Midbrain (tissue), 1 donor: ENCODE data around the gene LRIG1.

Source experiments
- DNase-seq: peaks from one replicate; lab custom pipeline; 2025; lab: John Stamatoyannopoulos, UW

Gene LRIG1

GRCh38 chr3:66502981-66503380 lies 2.2 kb upstream of the LRIG1 start:
- DNase-seq: no peak

GRCh38 chr3:66502245-66502874 lies 1.5 kb upstream of the LRIG1 start:
- no peak for DNase-seq

- no peak for DNase-seq
These were observed 842 bp upstream of the LRIG1 start for GRCh38 chr3:66501483-66502244.

GRCh38 chr3:66499881-66500575 lies 794 bp downstream of the LRIG1 start:
- DNase-seq: no peak

- DNase-seq: no peak
These were observed 1.9 kb downstream of the LRIG1 start for GRCh38 chr3:66498687-66499621.

GRCh38 chr3:66497985-66498671 lies 2.7 kb downstream of the LRIG1 start:
- DNase-seq: no peak

- DNase-seq: no peak
These were observed 3.4 kb downstream of the LRIG1 start for GRCh38 chr3:66497288-66497984.

- no peak for DNase-seq
These were observed 4.1 kb downstream of the LRIG1 start for GRCh38 chr3:66496746-66497145.

GRCh38 chr3:66496301-66496700 lies 4.5 kb downstream of the LRIG1 start:
- no peak for DNase-seq

GRCh38 chr3:66495668-66496045 lies 5.2 kb downstream of the LRIG1 start:
- DNase-seq: no peak

- no peak for DNase-seq
These were observed 5.7 kb downstream of the LRIG1 start for GRCh38 chr3:66494959-66495667.

GRCh38 chr3:66493458-66494099 lies 7.2 kb downstream of the LRIG1 start:
- DNase-seq: no peak

GRCh38 chr3:66492672-66493071 lies 8.2 kb downstream of the LRIG1 start:
- no peak for DNase-seq

- no peak for DNase-seq
These were observed 8.8 kb downstream of the LRIG1 start for GRCh38 chr3:66492071-66492470.

- no peak for DNase-seq
These were observed 9.8 kb downstream of the LRIG1 start for GRCh38 chr3:66490984-66491383.

- DNase-seq: no peak
These were observed 10.6 kb downstream of the LRIG1 start for GRCh38 chr3:66490214-66490613.

- no peak for DNase-seq
These were observed 11.2 kb downstream of the LRIG1 start for GRCh38 chr3:66489581-66489980.

- DNase-seq: no peak
These were observed 11.7 kb downstream of the LRIG1 start for GRCh38 chr3:66489115-66489514.

GRCh38 chr3:66488492-66488891 lies 12.3 kb downstream of the LRIG1 start:
- DNase-seq: no peak

GRCh38 chr3:66487465-66487864 lies 13.4 kb downstream of the LRIG1 start:
- no peak for DNase-seq
